Measurements from ENCODE around the gene PRPF6.

PRPF6 gene

GRCh38 chr20:63946986-63947637 is 33.8 kb upstream of the PRPF6 start:
- 94 to 99% methylated on average over 14 of the region's 15 CpGs for WGBS, 2 experiments (ENCODE audit: insufficient coverage in 2 of 2)
- Histone ChIP-seq H3K9me3 (ENCODE audit: control insufficient read depth, low read length) (no peaks in the 10 kb centered on the region), H3K4me3 (ENCODE audit: extremely low read depth, insufficient read depth, low read length, poor library complexity, severe bottlenecking) (no peak overlapping the region), H3K4me1 (ENCODE audit: control insufficient read depth, insufficient read depth, low read length, poor library complexity, severe bottlenecking) (peaks cover 33% of the 10 kb centered on the region), H3K36me3 (ENCODE audit: control insufficient read depth, insufficient read depth, low read length) (peaks cover 50% of the 10 kb centered on the region), H3K27ac (ENCODE audit: low read depth, low read length, severe bottlenecking) (no peak overlapping the region)

- Histone ChIP-seq H3K27ac (ENCODE audit: low read depth, low read length, severe bottlenecking) (peak overlapping the region; percentile 91), H3K36me3 (ENCODE audit: control insufficient read depth, insufficient read depth, low read length) (peaks cover 56% of the 10 kb centered on the region), H3K9me3 (ENCODE audit: control insufficient read depth, low read length) (no peaks in the 10 kb centered on the region), H3K4me3 (ENCODE audit: extremely low read depth, insufficient read depth, low read length, poor library complexity, severe bottlenecking) (no peak overlapping the region), H3K4me1 (ENCODE audit: control insufficient read depth, insufficient read depth, low read length, poor library complexity, severe bottlenecking) (peaks cover 36% of the 10 kb centered on the region)
- 93 to 94% methylated on average over 27 of the region's 27 CpGs for WGBS, 2 experiments (ENCODE audit: insufficient coverage in 2 of 2)
Observed at GRCh38 chr20:63947638-63948456, 33.1 kb upstream of the PRPF6 start.

GRCh38 chr20:63950701-63951397 is 30.1 kb upstream of the PRPF6 start:
- 90 to 91% methylated on average over 18 to 19 of the region's 20 CpGs for WGBS, 2 experiments (ENCODE audit: insufficient coverage in 2 of 2)
- no peaks in the 10 kb centered on the region for H3K9me3 ChIP-seq (ENCODE audit: control insufficient read depth, low read length)
- peaks cover 47% of the 10 kb centered on the region for H3K4me1 ChIP-seq (ENCODE audit: control insufficient read depth, insufficient read depth, low read length, poor library complexity, severe bottlenecking)
- peaks cover 36% of the 10 kb centered on the region for H3K36me3 ChIP-seq (ENCODE audit: control insufficient read depth, insufficient read depth, low read length)
- no peak overlapping the region for H3K27ac ChIP-seq (ENCODE audit: low read depth, low read length, severe bottlenecking)
- H3K4me3 ChIP-seq (ENCODE audit: extremely low read depth, insufficient read depth, low read length, poor library complexity, severe bottlenecking), result no peak overlapping the region

- peaks cover 47% of the 10 kb centered on the region for H3K4me1 ChIP-seq (ENCODE audit: control insufficient read depth, insufficient read depth, low read length, poor library complexity, severe bottlenecking)
- H3K4me3 ChIP-seq (ENCODE audit: extremely low read depth, insufficient read depth, low read length, poor library complexity, severe bottlenecking), result no peak overlapping the region
- no peak overlapping the region for H3K27ac ChIP-seq (ENCODE audit: low read depth, low read length, severe bottlenecking)
- 92 to 93% methylated on average over 11 to 15 of the region's 17 CpGs for WGBS, 2 experiments (ENCODE audit: insufficient coverage in 2 of 2)
- peaks cover 30% of the 10 kb centered on the region for H3K36me3 ChIP-seq (ENCODE audit: control insufficient read depth, insufficient read depth, low read length)
- no peaks in the 10 kb centered on the region for H3K9me3 ChIP-seq (ENCODE audit: control insufficient read depth, low read length)
Observed at GRCh38 chr20:63951398-63952209, 29.3 kb upstream of the PRPF6 start.

- Histone ChIP-seq H3K4me3 (ENCODE audit: extremely low read depth, insufficient read depth, low read length, poor library complexity, severe bottlenecking) (no peak overlapping the region), H3K4me1 (ENCODE audit: control insufficient read depth, insufficient read depth, low read length, poor library complexity, severe bottlenecking) (peaks cover 47% of the 10 kb centered on the region), H3K36me3 (ENCODE audit: control insufficient read depth, insufficient read depth, low read length) (peaks cover 29% of the 10 kb centered on the region), H3K9me3 (ENCODE audit: control insufficient read depth, low read length) (no peaks in the 10 kb centered on the region), H3K27ac (ENCODE audit: low read depth, low read length, severe bottlenecking) (no peak overlapping the region)
- 94 to 97% methylated on average over 15 of the region's 15 CpGs for WGBS, 2 experiments (ENCODE audit: insufficient coverage in 2 of 2)
Observed at GRCh38 chr20:63952210-63952535, 28.8 kb upstream of the PRPF6 start.

- Histone ChIP-seq H3K4me1 (ENCODE audit: control insufficient read depth, insufficient read depth, low read length, poor library complexity, severe bottlenecking) (peaks cover 53% of the 10 kb centered on the region), H3K4me3 (ENCODE audit: extremely low read depth, insufficient read depth, low read length, poor library complexity, severe bottlenecking) (no peak overlapping the region), H3K9me3 (ENCODE audit: control insufficient read depth, low read length) (no peaks in the 10 kb centered on the region), H3K27ac (ENCODE audit: low read depth, low read length, severe bottlenecking) (no peak overlapping the region), H3K36me3 (ENCODE audit: control insufficient read depth, insufficient read depth, low read length) (peaks cover 23% of the 10 kb centered on the region)
- WGBS, 2 experiments (ENCODE audit: insufficient coverage in 2 of 2), result 91 to 95% methylated on average over 7 to 11 of the region's 14 CpGs
Observed at GRCh38 chr20:63952769-63953168, 28.2 kb upstream of the PRPF6 start.

GRCh38 chr20:63953764-63954429 is 27.0 kb upstream of the PRPF6 start:
- 89 to 91% methylated on average over 9 to 10 of the region's 13 CpGs for WGBS, 2 experiments (ENCODE audit: insufficient coverage in 2 of 2)
- Histone ChIP-seq H3K9me3 (ENCODE audit: control insufficient read depth, low read length) (no peaks in the 10 kb centered on the region), H3K36me3 (ENCODE audit: control insufficient read depth, insufficient read depth, low read length) (peaks cover 23% of the 10 kb centered on the region), H3K4me3 (ENCODE audit: extremely low read depth, insufficient read depth, low read length, poor library complexity, severe bottlenecking) (no peak overlapping the region), H3K27ac (ENCODE audit: low read depth, low read length, severe bottlenecking) (no peak overlapping the region), H3K4me1 (ENCODE audit: control insufficient read depth, insufficient read depth, low read length, poor library complexity, severe bottlenecking) (peaks cover 51% of the 10 kb centered on the region)

- WGBS, 2 experiments (ENCODE audit: insufficient coverage in 2 of 2), result 5 to 7% methylated on average over 31 of the region's 31 CpGs
- Histone ChIP-seq H3K27ac (ENCODE audit: low read depth, low read length, severe bottlenecking) (no peak overlapping the region), H3K9me3 (ENCODE audit: control insufficient read depth, low read length) (no peaks in the 10 kb centered on the region), H3K4me1 (ENCODE audit: control insufficient read depth, insufficient read depth, low read length, poor library complexity, severe bottlenecking) (peaks cover 38% of the 10 kb centered on the region), H3K4me3 (ENCODE audit: extremely low read depth, insufficient read depth, low read length, poor library complexity, severe bottlenecking) (peak overlapping the region; percentile 92), H3K36me3 (ENCODE audit: control insufficient read depth, insufficient read depth, low read length) (peaks cover 26% of the 10 kb centered on the region)
Observed at GRCh38 chr20:63955281-63955826, 25.6 kb upstream of the PRPF6 start.

GRCh38 chr20:63955827-63956663 is 24.9 kb upstream of the PRPF6 start, which contains the start of gene UCKL1:
UCKL1 (minus strand) TSS chr20:63956416; CDS start chr20:63956372, 44 bp downstream.
- 0 to 1% methylated on average over 67 to 88 of the region's 105 CpGs for WGBS, 2 experiments (ENCODE audit: insufficient coverage in 2 of 2)

More at GRCh38 chr20:63955827-63956663, 24.9 kb upstream of the PRPF6 start, which contains the start of gene UCKL1:
- H3K9me3 ChIP-seq (ENCODE audit: control insufficient read depth, low read length), result no peaks in the 10 kb centered on the region
- H3K4me1 ChIP-seq (ENCODE audit: control insufficient read depth, insufficient read depth, low read length, poor library complexity, severe bottlenecking), result peaks cover 35% of the 10 kb centered on the region
- peak within 1 kb of the TSS; percentile 79 for H3K27ac ChIP-seq (ENCODE audit: low read depth, low read length, severe bottlenecking)
- H3K4me3 ChIP-seq (ENCODE audit: extremely low read depth, insufficient read depth, low read length, poor library complexity, severe bottlenecking), result peak within 1 kb of the TSS; percentile 92
- H3K36me3 ChIP-seq (ENCODE audit: control insufficient read depth, insufficient read depth, low read length), result peaks cover 26% of the 10 kb centered on the region

Measured in mesodermal cell (in vitro differentiated cells).